T-helper 2 cell treated with Interferon-gamma antibody and Interleukin-4, amounts not matched to agents 5 μg/mL and 100 μg/mL, for 36 hours (primary cell): ENCODE data around the gene RAB10.
"Not testable (repeated sequence)": the region's sequence is repeated elsewhere in the genome, so short reads cannot be mapped to it uniquely, and the experiment has no call there.

Experiments used
- DNase-seq: peaks from one replicate; pipeline ENCODE4 v3.0.0; 2021; ENCODE audit warnings: low spot score
- H3K27ac Mint-ChIP-seq: one replicate; pipeline ENCODE4 v1.8.0; 2021; ENCODE audit warnings: mild to moderate bottlenecking, mixed read lengths
- H3K27me3 Mint-ChIP-seq: one replicate; pipeline ENCODE4 v1.8.0; 2021; ENCODE audit warnings: low read depth, mixed read lengths
- H3K36me3 Mint-ChIP-seq: one replicate; pipeline ENCODE4 v1.8.0; 2021; ENCODE audit warnings: low read depth, mixed read lengths
- H3K4me1 Mint-ChIP-seq: one replicate; pipeline ENCODE4 v1.8.0; 2021; ENCODE audit warnings: low read depth, mixed read lengths
- H3K4me3 Mint-ChIP-seq: one replicate; pipeline ENCODE4 v1.8.0; 2022; ENCODE audit warnings: mild to moderate bottlenecking, moderate library complexity, mixed read lengths
- H3K9me3 Mint-ChIP-seq: one replicate; pipeline ENCODE4 v1.8.0; 2021; ENCODE audit warnings: mixed read lengths

RAB10 gene

GRCh38 chr2:26033818-26034636, at the start of gene RAB10:
Gene RAB10 (plus strand): TSS chr2:26034084. CDS start chr2:26034609, 525 bp downstream.
- no peaks in the 10 kb centered on the region for H3K9me3 Mint-ChIP-seq
- H3K4me3 Mint-ChIP-seq, result peak within 1 kb of the TSS; percentile 98
- H3K4me1 Mint-ChIP-seq, result peaks cover 23% of the 10 kb centered on the region
- peak within 1 kb of the TSS; percentile 93 for H3K27ac Mint-ChIP-seq
- H3K36me3 Mint-ChIP-seq, result peaks cover 18% of the 10 kb centered on the region
- no peaks in the 10 kb centered on the region for H3K27me3 Mint-ChIP-seq
- DNase-seq, result peak; percentile 100

DNA sequence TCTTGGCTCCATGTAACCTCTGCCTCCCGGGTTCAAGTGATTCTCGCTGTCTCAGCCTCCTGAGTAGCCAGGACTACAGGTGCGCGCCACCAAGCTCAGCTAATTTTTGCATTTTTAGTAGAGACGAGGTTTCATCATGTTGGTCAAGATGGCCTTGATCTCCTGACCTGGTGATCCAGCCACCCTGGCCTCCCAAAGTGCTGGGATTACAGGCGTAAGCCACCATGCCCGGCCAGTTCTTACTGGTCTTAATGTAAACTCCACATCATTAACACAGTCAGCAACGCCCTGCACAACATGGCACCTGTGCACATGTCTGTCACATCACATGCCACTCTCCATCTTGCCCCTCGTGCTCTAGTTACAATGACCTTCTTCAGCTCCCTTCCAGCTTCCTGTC, 45.8 kb upstream of the RAB10 start:
- Mint-ChIP-seq H3K36me3 (no peaks in the 10 kb centered on the region), H3K9me3 (no peaks in the 10 kb centered on the region), H3K4me1 (peaks cover 10% of the 10 kb centered on the region), H3K27ac (no peak overlapping the region), H3K27me3 (peaks cover 2% of the 10 kb centered on the region), H3K4me3 (no peak overlapping the region)
- DNase-seq, result no peak

- no peak for DNase-seq
- Mint-ChIP-seq H3K27ac (no peak overlapping the region), H3K4me1 (peaks cover 9% of the 10 kb centered on the region), H3K4me3 (no peak overlapping the region), H3K9me3 (no peaks in the 10 kb centered on the region), H3K36me3 (no peaks in the 10 kb centered on the region), H3K27me3 (peaks cover 2% of the 10 kb centered on the region)
Measured at GRCh38 chr2:25989154-25989553, 44.7 kb upstream of the RAB10 start.

DNA sequence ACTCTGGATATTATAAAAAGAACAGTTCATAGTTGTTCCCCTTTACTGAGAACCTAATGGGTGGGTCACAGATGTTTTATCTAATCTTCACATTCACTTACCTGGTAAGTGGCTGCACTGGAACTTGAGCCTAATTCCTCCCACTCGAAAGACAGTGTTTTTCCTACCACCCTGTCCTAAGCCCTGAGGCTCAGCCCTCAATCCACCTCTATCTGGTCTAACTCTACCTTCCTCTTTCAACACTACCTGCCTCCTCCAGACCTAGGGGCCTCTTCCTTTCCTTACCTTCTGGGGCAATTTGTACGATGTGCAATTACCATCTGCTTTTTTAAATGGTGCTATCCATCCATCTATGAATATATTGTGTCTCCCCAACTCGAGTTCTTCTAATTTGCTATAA, 41.9 kb upstream of the RAB10 start:
- Mint-ChIP-seq H3K27me3 (peaks cover 4% of the 10 kb centered on the region), H3K27ac (no peak overlapping the region), H3K9me3 (no peaks in the 10 kb centered on the region), H3K4me3 (peak overlapping the region; percentile 10), H3K36me3 (no peaks in the 10 kb centered on the region), H3K4me1 (peaks cover 9% of the 10 kb centered on the region)
- DNase-seq, result no peak

GRCh38 chr2:25992556-25992955, 41.3 kb upstream of the RAB10 start:
- H3K4me3 Mint-ChIP-seq, result no peak overlapping the region
- no peaks in the 10 kb centered on the region for H3K36me3 Mint-ChIP-seq
- peaks cover 5% of the 10 kb centered on the region for H3K27me3 Mint-ChIP-seq
- peaks cover 9% of the 10 kb centered on the region for H3K4me1 Mint-ChIP-seq
- no peaks in the 10 kb centered on the region for H3K9me3 Mint-ChIP-seq
- H3K27ac Mint-ChIP-seq, result no peak overlapping the region
- no peak for DNase-seq

- DNase-seq, result no peak
- no peaks in the 10 kb centered on the region for H3K36me3 Mint-ChIP-seq
- H3K27me3 Mint-ChIP-seq, result peaks cover 7% of the 10 kb centered on the region
- peaks cover 9% of the 10 kb centered on the region for H3K4me1 Mint-ChIP-seq
- no peak overlapping the region for H3K27ac Mint-ChIP-seq
- no peaks in the 10 kb centered on the region for H3K9me3 Mint-ChIP-seq
- no peak overlapping the region for H3K4me3 Mint-ChIP-seq
Measured at GRCh38 chr2:25993049-25993448, 40.8 kb upstream of the RAB10 start.

DNA sequence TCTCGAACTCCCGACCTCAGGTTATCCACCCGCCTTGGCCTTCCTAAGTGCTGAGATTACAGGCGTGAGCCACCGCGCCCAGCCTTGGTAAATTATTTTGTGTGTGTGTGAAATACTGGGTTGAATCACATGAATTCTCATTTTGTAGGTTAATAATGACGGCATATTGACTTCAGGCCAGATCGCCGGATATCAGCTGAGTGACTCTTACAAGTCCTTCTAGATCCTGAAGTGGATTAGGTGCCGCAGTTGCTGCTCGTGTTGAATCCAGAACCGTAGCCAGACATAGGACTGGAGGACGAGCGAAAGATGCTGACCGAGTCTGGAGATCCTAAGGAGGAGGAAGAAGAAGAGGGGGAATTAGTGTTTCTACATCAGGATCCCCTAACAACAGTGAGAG, 39.4 kb upstream of the RAB10 start:
- no peaks in the 10 kb centered on the region for H3K9me3 Mint-ChIP-seq
- H3K27me3 Mint-ChIP-seq, result peaks cover 7% of the 10 kb centered on the region
- H3K4me1 Mint-ChIP-seq, result peaks cover 14% of the 10 kb centered on the region
- no peak overlapping the region for H3K27ac Mint-ChIP-seq
- H3K36me3 Mint-ChIP-seq, result no peaks in the 10 kb centered on the region
- no peak overlapping the region for H3K4me3 Mint-ChIP-seq
- DNase-seq, result no peak

- no peaks in the 10 kb centered on the region for H3K36me3 Mint-ChIP-seq
- H3K4me3 Mint-ChIP-seq, result no peak overlapping the region
- H3K9me3 Mint-ChIP-seq, result no peaks in the 10 kb centered on the region
- H3K27me3 Mint-ChIP-seq, result peaks cover 7% of the 10 kb centered on the region
- peaks cover 10% of the 10 kb centered on the region for H3K4me1 Mint-ChIP-seq
- no peak for DNase-seq
- no peak overlapping the region for H3K27ac Mint-ChIP-seq
Measured at GRCh38 chr2:25996844-25997243, 37.0 kb upstream of the RAB10 start.

DNA sequence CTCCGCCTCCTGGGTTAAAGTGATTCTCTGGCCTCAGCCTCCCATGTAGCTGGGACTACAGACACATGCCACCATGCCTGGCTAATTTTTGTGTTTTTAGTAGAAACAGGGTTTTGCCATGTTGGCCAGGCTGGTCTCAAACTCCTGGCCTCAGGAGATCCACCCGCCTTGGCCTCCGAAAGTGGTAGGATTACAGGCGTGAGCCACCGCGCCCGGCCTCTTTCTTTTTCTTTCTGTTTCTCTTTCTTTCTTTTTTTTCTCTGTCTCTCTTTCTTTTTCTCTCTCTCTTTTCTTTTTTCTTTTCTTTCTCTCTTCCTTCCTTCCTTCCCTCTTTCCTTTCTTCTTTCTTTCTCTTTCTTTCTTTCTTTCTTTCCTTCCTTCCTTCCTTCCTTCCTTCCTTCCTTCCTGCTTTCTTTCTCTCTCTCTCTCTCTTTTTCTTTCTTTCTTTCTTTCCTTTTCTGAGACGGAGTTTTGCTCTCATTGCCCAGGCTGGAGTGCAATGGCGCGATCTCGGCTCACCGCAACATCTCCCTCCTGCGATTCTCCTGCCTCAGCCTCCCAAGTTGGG, 35.0 kb upstream of the RAB10 start:
- H3K9me3 Mint-ChIP-seq, H3K4me1 Mint-ChIP-seq, H3K27me3 Mint-ChIP-seq, H3K27ac Mint-ChIP-seq, H3K4me3 Mint-ChIP-seq, H3K36me3 Mint-ChIP-seq, DNase-seq: not testable (repeated sequence)

- not testable (repeated sequence) for H3K36me3 Mint-ChIP-seq, H3K9me3 Mint-ChIP-seq, DNase-seq, H3K4me3 Mint-ChIP-seq, H3K4me1 Mint-ChIP-seq, H3K27me3 Mint-ChIP-seq, H3K27ac Mint-ChIP-seq
Measured at GRCh38 chr2:25999406-25999805, 34.5 kb upstream of the RAB10 start.

- no peak overlapping the region for H3K27ac Mint-ChIP-seq
- H3K4me3 Mint-ChIP-seq, result no peak overlapping the region
- no peaks in the 10 kb centered on the region for H3K36me3 Mint-ChIP-seq
- no peaks in the 10 kb centered on the region for H3K9me3 Mint-ChIP-seq
- peaks cover 7% of the 10 kb centered on the region for H3K4me1 Mint-ChIP-seq
- no peak for DNase-seq
- H3K27me3 Mint-ChIP-seq, result peaks cover 5% of the 10 kb centered on the region
Measured at GRCh38 chr2:26000561-26001082, 33.3 kb upstream of the RAB10 start.

DNA sequence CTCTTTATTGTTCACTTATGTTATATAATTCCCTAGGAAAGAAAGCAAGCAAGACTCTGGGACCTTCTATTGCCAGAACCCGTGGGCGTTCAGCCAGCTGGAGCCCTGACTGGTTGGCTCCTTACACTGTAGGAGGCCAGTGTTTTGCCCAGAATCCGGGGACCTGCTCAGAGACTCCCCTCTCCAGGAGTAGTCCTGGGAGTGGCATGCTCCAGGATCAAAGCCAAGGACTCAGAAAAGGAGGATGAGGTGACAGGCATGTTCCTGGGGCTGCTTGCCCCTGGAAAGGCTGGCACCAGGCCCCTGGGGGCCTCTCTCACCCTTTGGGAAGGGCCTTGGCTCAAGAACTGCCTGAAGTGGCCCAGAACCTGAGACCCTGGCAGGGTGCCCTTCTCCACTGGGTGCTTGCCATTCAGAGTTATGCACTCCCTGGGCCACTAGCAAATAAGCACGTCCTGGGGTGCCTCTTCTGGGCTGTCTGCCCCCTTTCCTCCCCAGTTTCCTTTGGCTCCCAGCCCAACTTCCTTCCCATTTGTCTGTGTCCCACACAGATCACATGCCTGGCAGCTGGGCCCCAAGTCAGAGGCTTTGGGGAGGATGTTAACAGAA, 32.0 kb upstream of the RAB10 start:
- H3K9me3 Mint-ChIP-seq, result no peaks in the 10 kb centered on the region
- H3K4me3 Mint-ChIP-seq, result no peak overlapping the region
- H3K4me1 Mint-ChIP-seq, result peaks cover 7% of the 10 kb centered on the region
- no peak for DNase-seq
- H3K27ac Mint-ChIP-seq, result no peak overlapping the region
- peaks cover 4% of the 10 kb centered on the region for H3K27me3 Mint-ChIP-seq
- H3K36me3 Mint-ChIP-seq, result no peaks in the 10 kb centered on the region

- no peak for DNase-seq
- no peak overlapping the region for H3K27ac Mint-ChIP-seq
Measured at GRCh38 chr2:26002632-26003310, 31.1 kb upstream of the RAB10 start.

GRCh38 chr2:26008095-26008494, 25.8 kb upstream of the RAB10 start:
- H3K27me3 Mint-ChIP-seq, result no peaks in the 10 kb centered on the region
- H3K4me3 Mint-ChIP-seq, result no peak overlapping the region
- H3K9me3 Mint-ChIP-seq, result no peaks in the 10 kb centered on the region
- H3K27ac Mint-ChIP-seq, result no peak overlapping the region
- no peak for DNase-seq
- H3K36me3 Mint-ChIP-seq, result no peaks in the 10 kb centered on the region
- peaks cover 2% of the 10 kb centered on the region for H3K4me1 Mint-ChIP-seq

More at GRCh38 chr2:26002632-26003310, 31.1 kb upstream of the RAB10 start:
- H3K4me3 Mint-ChIP-seq, result no peak overlapping the region
- H3K36me3 Mint-ChIP-seq, result no peaks in the 10 kb centered on the region
- H3K9me3 Mint-ChIP-seq, result no peaks in the 10 kb centered on the region
- H3K4me1 Mint-ChIP-seq, result peaks cover 7% of the 10 kb centered on the region
- H3K27me3 Mint-ChIP-seq, result peaks cover under 1% of the 10 kb centered on the region
